Esophagus muscularis mucosa (tissue), 4 donors: ENCODE data around the gene THEMIS. TPM values are rescaled to one million over a fixed set of nuclear protein-coding genes. Genes with fewer than 3 reads are reported as not detected.
"Not testable (repeated sequence)": the region's sequence is repeated elsewhere in the genome, so short reads cannot be mapped to it uniquely, and the experiment has no call there.

Experiments used
- DNase-seq: peaks from one replicate; pipeline ENCODE4 v3.0.0-alpha.2; 2017; ENCODE audit errors: extremely low spot score
- H3K27ac ChIP-seq, 4 donors: fragments of 200-600 bp; sonication (generic); replicated peaks in 1 of 4; 1 replicate in 3 of 4; 2 replicates in 1 of 4; pipeline ENCODE4 v1.5.1; 2016 to 2019; ENCODE audit warnings: mild to moderate bottlenecking in 1 of 4
- H3K27me3 ChIP-seq, 4 donors: fragments of 200-600 bp; sonication (generic); one replicate each; pipeline versions ENCODE4 v1.5.1 to v1.6.0; 2016 to 2019
- H3K36me3 ChIP-seq, 4 donors: fragments of 200-600 bp; sonication (generic); one replicate each; pipeline ENCODE4 v1.5.1; 2016 to 2019
- H3K4me1 ChIP-seq, 4 donors: fragments of 200-600 bp; sonication (generic); one replicate each; pipeline ENCODE4 v1.5.1; 2016 to 2019
- H3K4me3 ChIP-seq, 4 donors: fragments of 200-600 bp; sonication (generic); 1 replicate in 2 of 4; 2 replicates in 2 of 4; pipeline ENCODE4 v1.5.1; 2016 to 2019; ENCODE audit warnings: mild to moderate bottlenecking in 4 of 4, moderate library complexity in 1 of 4
- H3K9me3 ChIP-seq, 4 donors: fragments of 200-600 bp; sonication (generic); 1 replicate in 3 of 4; 2 replicates in 1 of 4; pipeline ENCODE4 v1.5.1; 2016 to 2019
- EP300 ChIP-seq: sonication (generic); formaldehyde crosslinking; IDR thresholded peaks from one replicate; pipeline ENCODE4 v1.6.1; 2017; ENCODE audit warnings: antibody characterized with exemption
- POLR2A ChIP-seq: fragments of 450-650 bp; IDR thresholded peaks from one replicate; pipeline ENCODE4 v1.6.1; 2017; ENCODE audit warnings: antibody characterized with exemption, moderate library complexity, mild to moderate bottlenecking, low read depth
- POLR2AphosphoS5 ChIP-seq, 2 donors: sonication (generic); formaldehyde crosslinking; IDR thresholded peaks; one replicate each; pipeline ENCODE4 v1.6.1; 2017; ENCODE audit warnings: antibody characterized with exemption in 2 of 2
- WGBS: methylation state at CpG from one replicate; pipeline ENCODE4 v1.1.5; 2018; 5-methylcytosine and 5-hydroxymethylcytosine counted together
- intact Hi-C: fragments of 100-400 bp; cut with DNase I; formaldehyde crosslinking; loops from one replicate; pipeline ENCODE4 v1.15.1; 2023
- total RNA-seq, 4 donors: library from RNA; depleted of rRNA; stranded (reverse); fragments of >200 nt; gene quantifications; one replicate each; pipeline versions ENCODE4 v1.1.0 to v1.2.1, GENCODE V29; 2016
- TF ChIP-seq, protein P1 (sequence below), 3 experiments: fragments of 200-600 bp in 2 of 3; fragments of 450-650 bp in 1 of 3; sonication (generic) in 2 of 3; IDR thresholded peaks; one replicate each; pipeline ENCODE4 v1.5.1; 2017 to 2019; ENCODE audit warnings: antibody characterized with exemption in 3 of 3, mild to moderate bottlenecking in 2 of 3, moderate library complexity in 1 of 3

The THEMIS gene
- total RNA-seq, 4 donors from 2014 or later: 0.23 to 0.99 (median 0.61) TPM

- TF ChIP-seq POLR2A (no peak), EP300 (no peak), POLR2AphosphoS5 (IDR thresholded peaks at IDR 0.05) (no peak)
- TF ChIP-seq, protein P1, sequence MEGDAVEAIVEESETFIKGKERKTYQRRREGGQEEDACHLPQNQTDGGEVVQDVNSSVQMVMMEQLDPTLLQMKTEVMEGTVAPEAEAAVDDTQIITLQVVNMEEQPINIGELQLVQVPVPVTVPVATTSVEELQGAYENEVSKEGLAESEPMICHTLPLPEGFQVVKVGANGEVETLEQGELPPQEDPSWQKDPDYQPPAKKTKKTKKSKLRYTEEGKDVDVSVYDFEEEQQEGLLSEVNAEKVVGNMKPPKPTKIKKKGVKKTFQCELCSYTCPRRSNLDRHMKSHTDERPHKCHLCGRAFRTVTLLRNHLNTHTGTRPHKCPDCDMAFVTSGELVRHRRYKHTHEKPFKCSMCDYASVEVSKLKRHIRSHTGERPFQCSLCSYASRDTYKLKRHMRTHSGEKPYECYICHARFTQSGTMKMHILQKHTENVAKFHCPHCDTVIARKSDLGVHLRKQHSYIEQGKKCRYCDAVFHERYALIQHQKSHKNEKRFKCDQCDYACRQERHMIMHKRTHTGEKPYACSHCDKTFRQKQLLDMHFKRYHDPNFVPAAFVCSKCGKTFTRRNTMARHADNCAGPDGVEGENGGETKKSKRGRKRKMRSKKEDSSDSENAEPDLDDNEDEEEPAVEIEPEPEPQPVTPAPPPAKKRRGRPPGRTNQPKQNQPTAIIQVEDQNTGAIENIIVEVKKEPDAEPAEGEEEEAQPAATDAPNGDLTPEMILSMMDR (IDR thresholded peaks at IDR 0.05): no peak
- no peak for DNase-seq
- 74% methylated on average over 3 of the region's 3 CpGs for WGBS
- Histone ChIP-seq H3K4me3 (no peak overlapping the region), H3K9me3 (no peaks in the 10 kb centered on the region), H3K4me1 (no peaks in the 10 kb centered on the region), H3K27ac (no peak overlapping the region), H3K27me3 (no peaks in the 10 kb centered on the region), H3K36me3 (no peaks in the 10 kb centered on the region)
- intact Hi-C loops: no loop called here
Observed at GRCh38 chr6:127886603-127887002, 14.3 kb downstream of the THEMIS start.

DNA sequence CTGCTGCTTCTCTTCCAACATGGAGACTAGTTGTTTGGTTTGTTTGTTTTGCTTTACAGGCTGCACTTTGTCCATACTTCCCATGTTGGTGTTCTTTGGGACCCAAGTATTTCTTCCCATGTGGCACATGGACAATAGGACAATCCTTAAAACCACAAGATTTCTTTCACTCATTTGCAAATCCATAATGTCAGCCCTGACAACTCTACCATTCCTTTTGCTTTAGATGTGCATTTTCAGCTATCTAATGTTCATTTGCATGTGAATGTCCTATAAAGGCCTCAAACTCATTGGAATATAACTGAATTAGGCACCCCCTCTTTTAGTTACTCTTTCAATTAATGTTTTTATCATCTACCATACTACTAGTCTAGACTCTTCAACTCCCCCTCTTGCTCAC is 16.7 kb downstream of the THEMIS start:
- no peak overlapping the region for H3K4me3 ChIP-seq
- no peak for DNase-seq
- H3K36me3 ChIP-seq: no peaks in the 10 kb centered on the region
- H3K27me3 ChIP-seq: no peaks in the 10 kb centered on the region
- intact Hi-C loops: no loop called here
- no peaks in the 10 kb centered on the region for H3K4me1 ChIP-seq
- H3K9me3 ChIP-seq: no peaks in the 10 kb centered on the region
- H3K27ac ChIP-seq: no peak overlapping the region
- TF ChIP-seq POLR2A: no peak
- no peak for TF ChIP-seq EP300
- TF ChIP-seq, protein P1 (IDR thresholded peaks at IDR 0.05): no peak
- TF ChIP-seq POLR2AphosphoS5 (IDR thresholded peaks at IDR 0.05): no peak

DNA sequence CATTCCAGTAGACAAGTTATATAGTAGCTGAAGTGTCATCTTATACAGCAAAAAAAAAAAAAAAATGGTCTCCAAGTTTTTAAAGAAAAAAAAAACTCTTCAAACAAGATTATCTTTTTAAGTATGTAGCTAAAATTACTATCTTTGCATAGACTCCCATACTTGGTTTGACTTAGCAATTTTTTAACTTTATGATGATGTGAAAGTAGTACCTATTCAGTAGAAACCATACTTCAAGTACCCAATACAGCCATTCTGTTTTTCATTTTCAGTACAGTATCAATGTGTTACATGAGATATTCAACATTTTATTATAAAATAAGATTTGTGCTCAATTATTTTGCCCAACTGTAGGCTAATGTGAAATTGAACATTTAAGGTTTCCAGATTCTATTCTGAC is 18.9 kb downstream of the THEMIS start:
- H3K9me3 ChIP-seq, H3K4me1 ChIP-seq, H3K27ac ChIP-seq, H3K27me3 ChIP-seq, intact Hi-C loops, H3K4me3 ChIP-seq, H3K36me3 ChIP-seq, DNase-seq: not testable (repeated sequence)

DNA sequence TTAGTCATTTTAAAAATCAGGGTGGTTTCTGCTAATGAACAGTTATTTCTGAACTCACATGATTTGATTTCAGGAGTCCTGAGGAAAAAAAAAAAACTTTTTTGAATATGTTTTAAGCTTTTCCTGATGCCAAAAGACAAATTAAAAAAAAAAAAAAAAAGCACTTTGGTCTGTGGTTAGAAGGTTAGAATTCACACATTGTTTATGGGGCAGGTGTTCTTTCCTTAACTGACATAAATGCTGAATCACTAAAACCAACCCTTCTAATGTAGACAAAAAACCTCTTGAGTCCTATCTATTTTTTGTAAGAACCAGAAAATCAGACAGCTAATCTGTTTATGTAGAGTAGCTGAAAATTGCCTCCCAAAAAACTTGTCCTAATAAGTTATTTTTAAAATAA is 20.4 kb downstream of the THEMIS start:
- DNase-seq: no peak
- Histone ChIP-seq H3K4me1 (no peaks in the 10 kb centered on the region), H3K36me3 (no peaks in the 10 kb centered on the region), H3K27me3 (no peaks in the 10 kb centered on the region), H3K4me3 (no peak overlapping the region), H3K9me3 (no peaks in the 10 kb centered on the region), H3K27ac (no peak overlapping the region)
- intact Hi-C loops: no loop called here
- TF ChIP-seq POLR2A (no peak), EP300 (no peak), POLR2AphosphoS5 (IDR thresholded peaks at IDR 0.05) (no peak)
- TF ChIP-seq, protein P1 (IDR thresholded peaks at IDR 0.05): no peak

GRCh38 chr6:127879685-127880084 is 21.2 kb downstream of the THEMIS start:
- WGBS: 41% methylated on average over 12 of the region's 12 CpGs
- Histone ChIP-seq H3K27ac (no peak overlapping the region), H3K4me1 (no peaks in the 10 kb centered on the region), H3K9me3 (peaks cover 0 to 2% (median 0%) of the 10 kb centered on the region in 4 donors), H3K36me3 (no peaks in the 10 kb centered on the region), H3K4me3 (no peak overlapping the region), H3K27me3 (no peaks in the 10 kb centered on the region)
- intact Hi-C loops: no loop called here
- no peak for DNase-seq
- TF ChIP-seq POLR2AphosphoS5 (IDR thresholded peaks at IDR 0.05) (no peak), POLR2A (no peak), EP300 (no peak)
- TF ChIP-seq, protein P1 (IDR thresholded peaks at IDR 0.05): no peak
